Bronchial epithelial cell (primary cell): ENCODE results near the gene BCKDK. TPM values are rescaled to one million over a fixed set of nuclear protein-coding genes. Genes with fewer than 3 reads are reported as not detected.

Experiments
- DNase-seq: peaks from one replicate; pipeline ENCODE4 v3.0.0-alpha.2; 2010; ENCODE audit warnings: low read depth
- FAIRE-seq: peaks from 2 replicates; lab custom pipeline; 2011; peaks lifted over from hg19 to GRCh38; lab: Jason Lieb, UNC
- H3K27me3 ChIP-seq: 2 replicates; pipeline ENCODE4 v1.5.1; 2011; ENCODE audit warnings: low read length; ENCODE audit not compliant: control insufficient read depth, insufficient read depth
- H3K36me3 ChIP-seq: 2 replicates; pipeline ENCODE4 v1.5.1; 2011; ENCODE audit warnings: low read length; ENCODE audit not compliant: control insufficient read depth, insufficient read depth
- H3K4me3 ChIP-seq: 2 replicates; pipeline ENCODE4 v1.5.1; 2011; ENCODE audit warnings: mild to moderate bottlenecking, low read depth, low read length, control low read depth
- total RNA-seq: library from RNA; depleted of rRNA; stranded (reverse); fragments of >200 nt; gene quantifications from 2 replicates; pipeline ENCODE4 v1.2.1, GENCODE V29; 2014
- TF ChIP-seq, protein P1 (sequence below): IDR thresholded peaks from 2 replicates; pipeline ENCODE4 v1.5.1; 2011; ENCODE audit warnings: mild to moderate bottlenecking, moderate library complexity, low read length, control low read depth, inconsistent platforms; ENCODE audit not compliant: insufficient read depth, severe bottlenecking

The BCKDK gene
- 7.4 and 7.9 TPM in 2 replicates for total RNA-seq

- FAIRE-seq: no peak
- TF ChIP-seq, protein P1, sequence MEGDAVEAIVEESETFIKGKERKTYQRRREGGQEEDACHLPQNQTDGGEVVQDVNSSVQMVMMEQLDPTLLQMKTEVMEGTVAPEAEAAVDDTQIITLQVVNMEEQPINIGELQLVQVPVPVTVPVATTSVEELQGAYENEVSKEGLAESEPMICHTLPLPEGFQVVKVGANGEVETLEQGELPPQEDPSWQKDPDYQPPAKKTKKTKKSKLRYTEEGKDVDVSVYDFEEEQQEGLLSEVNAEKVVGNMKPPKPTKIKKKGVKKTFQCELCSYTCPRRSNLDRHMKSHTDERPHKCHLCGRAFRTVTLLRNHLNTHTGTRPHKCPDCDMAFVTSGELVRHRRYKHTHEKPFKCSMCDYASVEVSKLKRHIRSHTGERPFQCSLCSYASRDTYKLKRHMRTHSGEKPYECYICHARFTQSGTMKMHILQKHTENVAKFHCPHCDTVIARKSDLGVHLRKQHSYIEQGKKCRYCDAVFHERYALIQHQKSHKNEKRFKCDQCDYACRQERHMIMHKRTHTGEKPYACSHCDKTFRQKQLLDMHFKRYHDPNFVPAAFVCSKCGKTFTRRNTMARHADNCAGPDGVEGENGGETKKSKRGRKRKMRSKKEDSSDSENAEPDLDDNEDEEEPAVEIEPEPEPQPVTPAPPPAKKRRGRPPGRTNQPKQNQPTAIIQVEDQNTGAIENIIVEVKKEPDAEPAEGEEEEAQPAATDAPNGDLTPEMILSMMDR: no peak
- Histone ChIP-seq H3K27me3 (no peaks in the 10 kb centered on the region), H3K4me3 (peak within 1 kb of the TSS; percentile 96), H3K36me3 (peaks cover 16% of the 10 kb centered on the region)
- no peak for DNase-seq
Observed at GRCh38 chr16:31108035-31108793, at the start of gene BCKDK. TSS of gene BCKDK (plus strand) at chr16:31108386. CDS start at chr16:31109224, 838 bp downstream.

- no peak overlapping the region for H3K4me3 ChIP-seq
- TF ChIP-seq, protein P1: no peak
- DNase-seq: no peak
- FAIRE-seq: no peak
- H3K27me3 ChIP-seq: no peaks in the 10 kb centered on the region
- H3K36me3 ChIP-seq: peaks cover 14% of the 10 kb centered on the region
Observed at GRCh38 chr16:31061126-31061812, 46.9 kb upstream of the BCKDK start.

DNA sequence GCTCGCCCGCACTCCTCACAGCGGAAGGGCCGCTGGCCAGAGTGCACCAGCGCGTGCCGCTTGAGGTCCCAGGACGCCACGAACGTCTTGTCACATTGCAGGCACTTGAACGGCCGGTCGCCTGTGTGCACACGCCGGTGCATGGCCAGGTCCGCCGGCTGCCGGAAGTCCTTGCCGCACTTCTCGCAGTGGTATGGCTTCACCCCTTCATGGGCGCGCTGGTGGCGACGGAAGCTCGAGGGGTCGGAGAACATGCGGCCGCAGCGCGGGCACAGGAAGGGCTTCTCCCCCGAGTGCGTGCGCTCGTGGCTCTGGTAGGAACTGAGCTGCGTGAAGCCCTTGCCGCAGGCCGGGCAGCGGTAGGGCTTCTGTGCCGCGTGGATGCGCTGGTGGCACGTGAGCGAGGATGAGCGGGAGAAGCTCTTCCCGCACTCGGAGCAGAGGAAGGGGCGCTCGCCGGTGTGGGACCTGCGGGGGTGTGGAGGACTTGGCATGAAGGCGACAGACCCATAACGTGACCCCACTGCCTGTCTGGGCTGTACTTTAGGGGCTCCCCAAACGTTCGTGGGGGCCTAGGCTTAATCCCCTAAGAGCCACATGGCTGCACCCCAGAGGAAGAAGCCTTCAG is 46.3 kb upstream of the BCKDK start:
- FAIRE-seq (no peak), DNase-seq (no peak)
- TF ChIP-seq, protein P1: no peak
- Histone ChIP-seq H3K36me3 (peaks cover 14% of the 10 kb centered on the region), H3K27me3 (no peaks in the 10 kb centered on the region), H3K4me3 (no peak overlapping the region)

- Histone ChIP-seq H3K27me3 (no peaks in the 10 kb centered on the region), H3K36me3 (peaks cover 14% of the 10 kb centered on the region), H3K4me3 (no peak overlapping the region)
- TF ChIP-seq, protein P1: no peak
- no peak for DNase-seq
- FAIRE-seq: no peak
Observed at GRCh38 chr16:31063495-31063842, 44.7 kb upstream of the BCKDK start.

DNA sequence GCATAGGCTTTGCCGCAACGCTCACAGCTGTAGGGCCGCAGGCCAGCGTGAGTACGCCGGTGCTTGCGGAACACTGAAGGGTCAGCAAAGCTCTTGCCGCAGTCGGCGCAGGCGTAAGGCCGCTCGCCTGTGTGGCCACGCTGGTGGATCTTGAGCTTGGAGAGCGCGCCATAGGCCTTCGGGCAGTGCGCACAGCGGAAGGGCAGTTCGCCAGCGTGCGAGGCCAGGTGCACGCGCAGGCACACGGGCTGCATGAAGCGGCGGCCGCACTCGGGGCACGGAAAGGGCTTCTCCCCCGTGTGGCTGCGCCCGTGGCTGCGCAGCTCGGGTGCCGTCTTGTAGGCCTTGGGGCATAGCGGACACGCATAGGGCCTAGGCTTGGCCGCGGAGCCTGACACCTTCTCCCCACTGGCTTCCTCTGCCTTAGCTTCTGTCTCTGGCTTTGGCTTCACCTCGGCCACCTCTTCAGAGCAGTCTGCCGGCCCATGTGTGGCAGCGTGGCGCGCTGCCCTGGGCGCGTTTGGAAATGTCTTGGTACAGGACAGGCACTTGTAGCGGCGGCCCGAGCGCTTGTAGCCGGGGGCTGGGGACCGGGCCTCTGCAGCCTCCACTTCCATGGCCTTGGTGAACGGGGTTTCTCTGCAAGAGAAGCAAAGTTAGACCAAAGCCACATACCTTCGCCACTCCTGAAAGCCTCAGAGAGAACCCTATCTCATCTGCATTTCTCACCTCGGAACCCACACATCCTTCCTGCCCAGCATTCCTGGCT is 44.2 kb upstream of the BCKDK start:
- TF ChIP-seq, protein P1: no peak
- H3K27me3 ChIP-seq: no peaks in the 10 kb centered on the region
- DNase-seq (no peak), FAIRE-seq (no peak)
- H3K36me3 ChIP-seq: peaks cover 14% of the 10 kb centered on the region
- no peak overlapping the region for H3K4me3 ChIP-seq
